KMS-11 (cell line): ENCODE measurements around the gene ATP6AP1.

Source experiments
- H2AFZ ChIP-seq: fragments of 200-600 bp; sonication (generic); 2 replicates; pipeline ENCODE4 v1.6.1; 2016; ENCODE audit warnings: antibody characterized with exemption, mixed run types, low read depth
- H3K27ac ChIP-seq: fragments of 200-600 bp; sonication (generic); 2 replicates; pipeline ENCODE4 v1.6.1; 2016; ENCODE audit warnings: mild to moderate bottlenecking, mixed run types
- H3K27me3 ChIP-seq: fragments of 200-600 bp; sonication (generic); 2 replicates; pipeline ENCODE4 v1.6.1; 2017; ENCODE audit warnings: mild to moderate bottlenecking, low read depth, mixed run types, moderate library complexity; ENCODE audit not compliant: insufficient read depth
- H3K36me3 ChIP-seq: fragments of 200-600 bp; sonication (generic); 2 replicates; pipeline ENCODE4 v1.6.1; 2017; ENCODE audit warnings: mild to moderate bottlenecking, mixed run types; ENCODE audit not compliant: insufficient read depth
- H3K4me1 ChIP-seq: fragments of 200-600 bp; sonication (generic); 2 replicates; pipeline ENCODE4 v1.6.1; 2016; ENCODE audit warnings: mild to moderate bottlenecking, low read depth, mixed run types; ENCODE audit not compliant: poor library complexity, severe bottlenecking
- H3K4me2 ChIP-seq: fragments of 200-600 bp; sonication (generic); 2 replicates; pipeline ENCODE4 v1.7.0; 2016; ENCODE audit warnings: mild to moderate bottlenecking, mixed run types
- H3K4me3 ChIP-seq: fragments of 200-600 bp; sonication (generic); IDR thresholded peaks from 2 replicates; pipeline ENCODE4 v1.6.1; 2017; ENCODE audit warnings: low read depth, low read length, mixed read lengths; ENCODE audit not compliant: insufficient read depth
- H3K79me2 ChIP-seq: fragments of 200-600 bp; sonication (generic); 2 replicates; pipeline ENCODE4 v1.6.1; 2016; ENCODE audit warnings: low read depth, mixed run types; ENCODE audit not compliant: insufficient read depth
- H3K9ac ChIP-seq: fragments of 200-600 bp; sonication (generic); 2 replicates; pipeline ENCODE4 v1.6.1; 2016; ENCODE audit warnings: mild to moderate bottlenecking, mixed run types
- H4K20me1 ChIP-seq: fragments of 200-600 bp; sonication (generic); 2 replicates; pipeline ENCODE4 v1.6.1; 2016; ENCODE audit warnings: mild to moderate bottlenecking, mixed run types; ENCODE audit not compliant: insufficient read depth
- TF ChIP-seq, protein P1 (sequence below): fragments of 200-600 bp; sonication (generic); conservative IDR thresholded peaks from 2 replicates; pipeline ENCODE4 v1.6.1; 2017; ENCODE audit warnings: low read depth, mild to moderate bottlenecking, antibody characterized with exemption, low read length, moderate library complexity, mixed read lengths

ATP6AP1 gene

DNA sequence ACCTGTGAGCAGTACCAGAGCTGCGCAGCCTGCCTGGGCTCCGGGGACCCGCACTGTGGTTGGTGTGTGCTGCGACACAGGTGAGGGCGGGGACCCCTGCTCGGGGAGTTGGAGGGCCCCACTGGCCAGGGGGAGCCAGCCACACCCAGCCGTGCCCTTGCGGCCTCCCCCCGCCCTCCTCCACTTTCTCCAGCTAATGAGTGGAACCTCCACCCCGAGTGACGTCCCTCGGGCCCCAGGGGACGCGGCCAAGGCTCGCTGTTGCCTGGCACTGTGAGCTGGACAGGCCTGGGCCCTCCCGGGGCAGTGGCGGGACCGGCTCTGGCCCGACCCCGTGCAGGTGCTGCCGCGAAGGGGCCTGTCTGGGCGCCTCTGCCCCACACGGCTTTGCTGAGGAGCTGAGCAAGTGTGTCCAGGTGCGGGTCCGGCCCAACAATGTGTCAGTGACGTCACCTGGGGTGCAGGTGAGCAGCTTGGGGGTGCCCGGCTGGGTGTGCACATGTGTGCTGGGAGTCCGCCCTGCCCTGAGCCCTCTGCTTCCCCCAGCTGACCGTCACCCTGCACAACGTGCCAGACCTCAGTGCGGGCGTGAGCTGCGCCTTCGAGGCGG, 35.2 kb downstream of the ATP6AP1 start:
- H3K4me3 ChIP-seq: no peak overlapping the region
- H3K4me2 ChIP-seq: no peak overlapping the region
- H3K27me3 ChIP-seq: no peaks in the 10 kb centered on the region
- no peaks in the 10 kb centered on the region for H3K36me3 ChIP-seq
- H3K4me1 ChIP-seq: no peaks in the 10 kb centered on the region
- no peak overlapping the region for H2AFZ ChIP-seq
- no peaks in the 10 kb centered on the region for H3K79me2 ChIP-seq
- H3K9ac ChIP-seq: no peak overlapping the region
- H3K27ac ChIP-seq: no peak overlapping the region
- H4K20me1 ChIP-seq: no peaks in the 10 kb centered on the region
- TF ChIP-seq, protein P1, sequence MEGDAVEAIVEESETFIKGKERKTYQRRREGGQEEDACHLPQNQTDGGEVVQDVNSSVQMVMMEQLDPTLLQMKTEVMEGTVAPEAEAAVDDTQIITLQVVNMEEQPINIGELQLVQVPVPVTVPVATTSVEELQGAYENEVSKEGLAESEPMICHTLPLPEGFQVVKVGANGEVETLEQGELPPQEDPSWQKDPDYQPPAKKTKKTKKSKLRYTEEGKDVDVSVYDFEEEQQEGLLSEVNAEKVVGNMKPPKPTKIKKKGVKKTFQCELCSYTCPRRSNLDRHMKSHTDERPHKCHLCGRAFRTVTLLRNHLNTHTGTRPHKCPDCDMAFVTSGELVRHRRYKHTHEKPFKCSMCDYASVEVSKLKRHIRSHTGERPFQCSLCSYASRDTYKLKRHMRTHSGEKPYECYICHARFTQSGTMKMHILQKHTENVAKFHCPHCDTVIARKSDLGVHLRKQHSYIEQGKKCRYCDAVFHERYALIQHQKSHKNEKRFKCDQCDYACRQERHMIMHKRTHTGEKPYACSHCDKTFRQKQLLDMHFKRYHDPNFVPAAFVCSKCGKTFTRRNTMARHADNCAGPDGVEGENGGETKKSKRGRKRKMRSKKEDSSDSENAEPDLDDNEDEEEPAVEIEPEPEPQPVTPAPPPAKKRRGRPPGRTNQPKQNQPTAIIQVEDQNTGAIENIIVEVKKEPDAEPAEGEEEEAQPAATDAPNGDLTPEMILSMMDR: no peak

- Histone ChIP-seq H3K4me3 (no peak overlapping the region), H3K79me2 (no peaks in the 10 kb centered on the region), H3K27me3 (no peaks in the 10 kb centered on the region), H3K36me3 (no peaks in the 10 kb centered on the region), H3K4me2 (no peak overlapping the region), H3K4me1 (no peaks in the 10 kb centered on the region), H3K9ac (no peak overlapping the region), H2AFZ (no peak overlapping the region), H3K27ac (no peak overlapping the region), H4K20me1 (no peaks in the 10 kb centered on the region)
- TF ChIP-seq, protein P1: no peak
Observed at GRCh38 chrX:154464806-154465365, 36.4 kb downstream of the ATP6AP1 start.

GRCh38 chrX:154465601-154466000, 37.1 kb downstream of the ATP6AP1 start:
- TF ChIP-seq, protein P1: no peak
- Histone ChIP-seq H3K9ac (no peak overlapping the region), H4K20me1 (no peaks in the 10 kb centered on the region), H3K4me1 (no peaks in the 10 kb centered on the region), H3K4me3 (no peak overlapping the region), H3K27ac (no peak overlapping the region), H3K36me3 (no peaks in the 10 kb centered on the region), H2AFZ (no peak overlapping the region), H3K27me3 (no peaks in the 10 kb centered on the region), H3K79me2 (no peaks in the 10 kb centered on the region), H3K4me2 (no peak overlapping the region)

GRCh38 chrX:154466036-154466435, 37.6 kb downstream of the ATP6AP1 start:
- no peaks in the 10 kb centered on the region for H3K27me3 ChIP-seq
- TF ChIP-seq, protein P1: no peak
- no peaks in the 10 kb centered on the region for H4K20me1 ChIP-seq
- no peak overlapping the region for H3K27ac ChIP-seq
- H3K4me2 ChIP-seq: no peak overlapping the region
- H3K79me2 ChIP-seq: no peaks in the 10 kb centered on the region
- H3K4me3 ChIP-seq: no peak overlapping the region
- H2AFZ ChIP-seq: no peak overlapping the region
- no peaks in the 10 kb centered on the region for H3K4me1 ChIP-seq
- no peaks in the 10 kb centered on the region for H3K36me3 ChIP-seq
- H3K9ac ChIP-seq: no peak overlapping the region
